ENCODE data around the gene RNF208.

Gene RNF208

GRCh38 chr9:137253717-137254623 is 31.9 kb upstream of the RNF208 start:
- WGBS (ENCODE audit: insufficient coverage) = 96% methylated on average over 20 of the region's 21 CpGs
- CTCF ChIA-PET = interaction anchor here (1.0 to 2.5 kb wide), 4 partner anchors 9 to 12 kb away, joined by 3 to 10 read pairs (median 6); no protein-coding TSS in a partner anchor
- Histone ChIP-seq H3K4me3 (ENCODE audit: control insufficient read depth in 1 of 7, extremely low read depth in 1 of 7, insufficient read depth in 4 of 7, low read depth in 2 of 7, low read length in 6 of 7) (peak overlapping the region in 6 of 7 experiments; percentile 82 to 94 (median 89)), H3K27me3 (replicated peaks in 2 of 5; ENCODE audit: control insufficient read depth in 4 of 5, insufficient read depth in 5 of 5, low read length in 4 of 5) (no peaks in the 10 kb centered on the region), H3K36me3 (ENCODE audit: control insufficient read depth in 4 of 4, insufficient read depth in 4 of 4, low read length in 3 of 4) (peaks cover 0 to 13% (median 12%) of the 10 kb centered on the region in 4 experiments), H3K27ac (ENCODE audit: insufficient read depth in 1 of 2, low read depth in 1 of 2, low read length in 2 of 2, poor library complexity in 1 of 2, severe bottlenecking in 2 of 2) (peak overlapping the region in 1 of 2 experiments; percentile 68), H3K4me1 (ENCODE audit: control extremely low read depth in 1 of 4, control insufficient read depth in 4 of 4, insufficient read depth in 4 of 4, low read length in 3 of 4) (peaks cover 0 to 27% (median 25%) of the 10 kb centered on the region in 4 experiments), H3K9me3 (ENCODE audit: control extremely low read depth in 1 of 5, control insufficient read depth in 4 of 5, insufficient read depth in 2 of 5, low read depth in 1 of 5, low read length in 4 of 5) (no peaks in the 10 kb centered on the region)
- POLR2A ChIA-PET = interaction anchor here (2.5 to 2.7 kb wide), 2 partner anchors 9 to 14 kb away, joined by 8 to 14 read pairs; partner anchors contain the start of gene TUBB4B
- DNase-seq = no peak

DNA sequence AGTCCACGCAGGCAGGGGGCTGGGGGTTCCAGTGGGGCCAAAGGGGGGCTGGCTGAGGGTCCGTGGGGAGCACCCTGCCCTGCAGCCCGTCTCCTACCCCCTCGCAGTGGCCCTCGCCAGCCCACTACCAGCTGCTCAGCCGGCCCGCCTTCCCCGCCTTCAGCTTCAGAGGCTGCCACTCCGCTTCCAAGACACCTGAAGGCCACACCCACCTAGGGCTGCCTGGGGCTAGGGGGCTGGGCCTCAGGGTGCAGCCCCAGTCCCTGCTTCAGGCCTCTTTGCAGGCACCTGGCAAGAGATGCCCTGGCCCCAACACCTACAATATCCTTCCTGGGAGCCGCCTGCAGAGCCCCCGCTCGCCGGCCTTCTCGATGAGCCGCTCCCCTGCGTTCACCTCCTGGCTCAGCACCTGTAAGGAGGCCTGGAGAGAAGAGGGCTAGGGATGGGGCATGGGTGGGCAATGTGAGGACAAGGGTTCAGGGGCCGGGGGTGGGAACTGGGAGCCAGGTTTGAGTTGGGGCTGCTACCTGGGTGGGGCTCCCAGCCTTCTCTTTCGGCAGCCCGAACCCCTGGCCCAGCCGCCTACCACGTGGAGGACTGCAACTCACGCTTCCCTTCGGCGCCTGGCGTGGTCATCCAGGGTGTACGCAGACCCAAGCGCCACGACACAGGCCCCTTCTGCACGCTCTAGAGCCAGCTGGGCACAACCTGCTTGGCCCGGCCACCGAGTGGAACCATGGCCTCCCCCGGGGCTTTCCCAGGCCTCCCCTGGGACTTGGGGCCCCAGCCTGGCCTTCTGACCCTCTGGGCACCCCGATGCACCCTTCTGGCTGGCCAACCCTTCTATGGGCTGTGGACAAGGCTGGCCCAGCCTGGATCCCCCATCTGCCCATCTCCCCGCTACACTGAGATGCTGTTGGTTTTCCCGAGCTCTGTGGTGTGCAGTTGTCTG is 30.8 kb upstream of the RNF208 start:
- CTCF ChIA-PET = interaction anchor here (1.0 to 2.5 kb wide), 3 partner anchors 8 to 10 kb away, joined by 3 to 10 read pairs (median 8); no protein-coding TSS in a partner anchor
- H3K9me3 ChIP-seq (ENCODE audit: control extremely low read depth in 1 of 5, control insufficient read depth in 4 of 5, insufficient read depth in 2 of 5, low read depth in 1 of 5, low read length in 4 of 5) = no peaks in the 10 kb centered on the region
- POLR2A ChIA-PET = interaction anchor here (0.8 to 2.5 kb wide), 3 partner anchors 8 to 79 kb away, joined by 3 to 8 read pairs (median 4); partner anchors contain the start of gene TUBB4B
- no peak overlapping the region for H3K4me3 ChIP-seq (ENCODE audit: control insufficient read depth in 1 of 7, extremely low read depth in 1 of 7, insufficient read depth in 4 of 7, low read depth in 2 of 7, low read length in 6 of 7)
- no peaks in the 10 kb centered on the region for H3K27me3 ChIP-seq (replicated peaks in 2 of 5; ENCODE audit: control insufficient read depth in 4 of 5, insufficient read depth in 5 of 5, low read length in 4 of 5)
- H3K36me3 ChIP-seq (ENCODE audit: control insufficient read depth in 4 of 4, insufficient read depth in 4 of 4, low read length in 3 of 4) = peaks cover 0 to 10% (median 4%) of the 10 kb centered on the region in 4 experiments
- DNase-seq = no peak
- peaks cover 0 to 27% (median 25%) of the 10 kb centered on the region in 4 experiments for H3K4me1 ChIP-seq (ENCODE audit: control extremely low read depth in 1 of 4, control insufficient read depth in 4 of 4, insufficient read depth in 4 of 4, low read length in 3 of 4)
- WGBS (ENCODE audit: insufficient coverage) = 91% methylated on average over 27 of the region's 35 CpGs
- H3K27ac ChIP-seq (ENCODE audit: insufficient read depth in 1 of 2, low read depth in 1 of 2, low read length in 2 of 2, poor library complexity in 1 of 2, severe bottlenecking in 2 of 2) = no peak overlapping the region

DNA sequence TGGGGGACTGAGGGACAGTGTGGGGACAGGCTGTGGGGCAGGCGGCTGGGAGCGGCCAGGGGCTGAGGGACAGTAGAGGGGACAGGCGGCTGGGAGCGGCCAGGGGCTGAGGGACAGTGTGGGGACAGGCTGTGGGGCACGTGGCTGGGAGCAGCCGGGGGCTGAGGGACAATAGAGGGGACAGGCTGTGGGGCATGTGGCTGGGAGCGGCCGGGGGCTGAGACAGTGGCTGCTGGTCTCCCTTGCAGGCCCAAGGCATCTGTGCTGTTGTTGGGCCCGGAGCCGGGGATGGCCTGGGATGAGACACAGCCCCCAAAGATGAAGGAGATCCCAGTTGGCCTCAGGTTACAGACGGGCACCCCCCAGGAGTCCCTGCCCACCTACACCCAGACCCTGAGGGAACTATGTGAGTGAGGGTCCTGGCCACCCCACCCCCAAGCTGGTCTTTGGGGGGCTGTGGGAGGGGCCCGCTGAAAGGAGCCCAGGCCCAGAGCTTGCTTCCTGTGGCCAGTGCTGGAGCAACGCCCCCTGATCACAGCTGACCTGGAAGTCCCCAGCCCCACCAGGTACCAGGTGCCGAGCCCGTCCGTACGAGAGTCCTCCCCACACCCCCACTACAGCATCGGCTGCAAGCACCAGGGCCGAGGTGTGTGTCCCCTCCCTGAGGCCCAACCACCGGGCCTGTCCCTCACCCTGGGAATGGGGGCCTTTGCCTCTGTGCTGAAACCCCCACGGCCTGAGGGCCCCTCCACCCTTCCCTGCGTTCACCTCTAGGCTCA is 29.6 kb upstream of the RNF208 start:
- H3K27me3 ChIP-seq (replicated peaks in 2 of 5; ENCODE audit: control insufficient read depth in 4 of 5, insufficient read depth in 5 of 5, low read length in 4 of 5) = no peaks in the 10 kb centered on the region
- 97% methylated on average over 18 of the region's 22 CpGs for WGBS (ENCODE audit: insufficient coverage)
- peaks cover 0 to 22% (median 22%) of the 10 kb centered on the region in 4 experiments for H3K4me1 ChIP-seq (ENCODE audit: control extremely low read depth in 1 of 4, control insufficient read depth in 4 of 4, insufficient read depth in 4 of 4, low read length in 3 of 4)
- peaks cover 0 to 6% (median 1%) of the 10 kb centered on the region in 4 experiments for H3K36me3 ChIP-seq (ENCODE audit: control insufficient read depth in 4 of 4, insufficient read depth in 4 of 4, low read length in 3 of 4)
- ChIA-PET POLR2A (interaction anchor here (0.8 to 1.7 kb wide), 2 partner anchors 11 to 77 kb away, joined by 3 to 4 read pairs; partner anchors contain the start of gene TUBB4B), CTCF (no interaction called here)
- H3K4me3 ChIP-seq (ENCODE audit: control insufficient read depth in 1 of 7, extremely low read depth in 1 of 7, insufficient read depth in 4 of 7, low read depth in 2 of 7, low read length in 6 of 7) = no peak overlapping the region
- H3K9me3 ChIP-seq (ENCODE audit: control extremely low read depth in 1 of 5, control insufficient read depth in 4 of 5, insufficient read depth in 2 of 5, low read depth in 1 of 5, low read length in 4 of 5) = no peaks in the 10 kb centered on the region
- H3K27ac ChIP-seq (ENCODE audit: insufficient read depth in 1 of 2, low read depth in 1 of 2, low read length in 2 of 2, poor library complexity in 1 of 2, severe bottlenecking in 2 of 2) = no peak overlapping the region
- no peak for DNase-seq

DNA sequence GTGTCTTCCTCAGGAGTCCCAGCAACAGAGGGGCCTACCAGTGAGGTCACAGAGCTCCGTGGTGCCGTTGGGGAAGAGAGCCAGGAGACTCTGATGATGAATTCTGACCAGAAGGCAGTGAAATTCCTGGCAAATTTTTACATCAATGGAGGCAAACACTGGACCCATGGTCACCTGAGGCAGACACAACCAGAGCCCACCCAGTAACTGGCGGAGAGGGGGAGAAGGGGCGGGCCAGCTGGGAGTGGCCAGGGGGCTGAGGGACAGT is 29.1 kb upstream of the RNF208 start, which contains the start of gene STPG3:
TSS of gene STPG3 (plus strand) at position 93 of the 268 bp plus-strand sequence. CDS start at position 94, 1 bp downstream.
- Histone ChIP-seq H3K27ac (ENCODE audit: insufficient read depth in 1 of 2, low read depth in 1 of 2, low read length in 2 of 2, poor library complexity in 1 of 2, severe bottlenecking in 2 of 2) (no peak within 1 kb of the TSS), H3K4me1 (ENCODE audit: control extremely low read depth in 1 of 4, control insufficient read depth in 4 of 4, insufficient read depth in 4 of 4, low read length in 3 of 4) (peaks cover 0 to 16% (median 16%) of the 10 kb centered on the region in 4 experiments), H3K27me3 (replicated peaks in 2 of 5; ENCODE audit: control insufficient read depth in 4 of 5, insufficient read depth in 5 of 5, low read length in 4 of 5) (no peaks in the 10 kb centered on the region), H3K4me3 (ENCODE audit: control insufficient read depth in 1 of 7, extremely low read depth in 1 of 7, insufficient read depth in 4 of 7, low read depth in 2 of 7, low read length in 6 of 7) (no peak within 1 kb of the TSS), H3K36me3 (ENCODE audit: control insufficient read depth in 4 of 4, insufficient read depth in 4 of 4, low read length in 3 of 4) (peaks cover 0 to under 1% (median 0%) of the 10 kb centered on the region in 4 experiments), H3K9me3 (ENCODE audit: control extremely low read depth in 1 of 5, control insufficient read depth in 4 of 5, insufficient read depth in 2 of 5, low read depth in 1 of 5, low read length in 4 of 5) (no peaks in the 10 kb centered on the region)
- POLR2A ChIA-PET = no interaction called here
- DNase-seq = no peak
- 97% methylated on average over 3 of the region's 4 CpGs for WGBS (ENCODE audit: insufficient coverage)
- CTCF ChIA-PET = no interaction called here

GRCh38 chr9:137250329-137251193 is 28.5 kb upstream of the RNF208 start:
- no peak overlapping the region for H3K4me3 ChIP-seq (ENCODE audit: control insufficient read depth in 1 of 7, extremely low read depth in 1 of 7, insufficient read depth in 4 of 7, low read depth in 2 of 7, low read length in 6 of 7)
- DNase-seq = no peak
- no peaks in the 10 kb centered on the region for H3K36me3 ChIP-seq (ENCODE audit: control insufficient read depth in 4 of 4, insufficient read depth in 4 of 4, low read length in 3 of 4)
- no peak overlapping the region for H3K27ac ChIP-seq (ENCODE audit: insufficient read depth in 1 of 2, low read depth in 1 of 2, low read length in 2 of 2, poor library complexity in 1 of 2, severe bottlenecking in 2 of 2)
- WGBS (ENCODE audit: insufficient coverage) = 94% methylated on average over 17 of the region's 18 CpGs
- no peaks in the 10 kb centered on the region for H3K27me3 ChIP-seq (replicated peaks in 2 of 5; ENCODE audit: control insufficient read depth in 4 of 5, insufficient read depth in 5 of 5, low read length in 4 of 5)
- H3K9me3 ChIP-seq (ENCODE audit: control extremely low read depth in 1 of 5, control insufficient read depth in 4 of 5, insufficient read depth in 2 of 5, low read depth in 1 of 5, low read length in 4 of 5) = no peaks in the 10 kb centered on the region
- POLR2A ChIA-PET = no interaction called here
- CTCF ChIA-PET = interaction anchor here (0.7 to 0.9 kb wide), 2 partner anchors 10 to 14 kb away, joined by 3 to 5 read pairs; partner anchors contain the start of gene TUBB4B
- peaks cover 0 to 12% (median 11%) of the 10 kb centered on the region in 4 experiments for H3K4me1 ChIP-seq (ENCODE audit: control extremely low read depth in 1 of 4, control insufficient read depth in 4 of 4, insufficient read depth in 4 of 4, low read length in 3 of 4)

DNA sequence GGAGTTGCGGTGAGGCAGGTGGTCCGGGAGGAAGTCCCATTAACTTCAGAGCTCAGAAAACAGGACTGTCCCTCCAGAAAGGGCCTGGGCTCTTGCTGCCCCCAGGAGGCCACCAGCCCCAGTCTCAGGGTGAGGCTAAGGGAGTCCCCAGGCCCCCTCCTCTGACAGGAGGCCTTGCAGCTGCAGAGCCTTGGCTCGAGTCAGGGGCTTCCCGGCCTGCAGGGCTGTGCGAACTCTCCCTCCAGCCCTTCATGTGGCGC is 25.8 kb upstream of the RNF208 start:
- Histone ChIP-seq H3K27me3 (replicated peaks in 2 of 5; ENCODE audit: control insufficient read depth in 4 of 5, insufficient read depth in 5 of 5, low read length in 4 of 5) (no peaks in the 10 kb centered on the region), H3K4me1 (ENCODE audit: control extremely low read depth in 1 of 4, control insufficient read depth in 4 of 4, insufficient read depth in 4 of 4, low read length in 3 of 4) (peaks cover 0 to 17% (median 8%) of the 10 kb centered on the region in 4 experiments), H3K36me3 (ENCODE audit: control insufficient read depth in 4 of 4, insufficient read depth in 4 of 4, low read length in 3 of 4) (peaks cover 0 to 13% (median 6%) of the 10 kb centered on the region in 4 experiments), H3K27ac (ENCODE audit: insufficient read depth in 1 of 2, low read depth in 1 of 2, low read length in 2 of 2, poor library complexity in 1 of 2, severe bottlenecking in 2 of 2) (no peak overlapping the region), H3K9me3 (ENCODE audit: control extremely low read depth in 1 of 5, control insufficient read depth in 4 of 5, insufficient read depth in 2 of 5, low read depth in 1 of 5, low read length in 4 of 5) (no peaks in the 10 kb centered on the region), H3K4me3 (ENCODE audit: control insufficient read depth in 1 of 7, extremely low read depth in 1 of 7, insufficient read depth in 4 of 7, low read depth in 2 of 7, low read length in 6 of 7) (no peak overlapping the region)
- POLR2A ChIA-PET = interaction anchor here (0.7 kb wide), 1 partner anchor 25 kb away, joined by 3 read pairs; no protein-coding TSS in a partner anchor
- DNase-seq = no peak
- CTCF ChIA-PET = interaction anchor here (0.8 to 1.3 kb wide), 2 partner anchors 11 to 59 kb away, joined by 3 to 5 read pairs; no protein-coding TSS in a partner anchor
- WGBS (ENCODE audit: insufficient coverage) = no CpG with 5 or more reads among the region's 6 CpGs

All from common myeloid progenitor, CD34-positive (primary cell).